Skeletal muscle tissue (tissue), 1 donor: ENCODE measurements around the gene CTTN. TPM values are rescaled to one million over a fixed set of nuclear protein-coding genes. Genes with fewer than 3 reads are reported as not detected.

Source experiments
- total RNA-seq: library from RNA; depleted of rRNA; stranded (reverse); fragments of >200 nt; gene quantifications from one replicate; pipeline ENCODE4 v1.2.3, GENCODE V29; 2014

Gene CTTN
- total RNA-seq, 1 donor from 2014 or later: 71.5 TPM

Other genes with a start within 250 kb of the CTTN start
- gene FADD, start 195.2 kb upstream of the CTTN start, total RNA-seq: 24.5 TPM
- gene PPFIA1, start 127.8 kb upstream of the CTTN start, total RNA-seq: 25.6 TPM